GM19455 (cell line): Measurements from ENCODE around the gene OAT.

ENCODE experiments used
- ATAC-seq: cut with Tn5 transposase; IDR thresholded peaks from one replicate; pipeline ENCODE4 v1.9.1; 2021; ENCODE audit not compliant: unreplicated experiment

The OAT gene

GRCh38 chr10:124407456-124407855, 11.3 kb downstream of the OAT start:
- ATAC-seq: no peak

DNA sequence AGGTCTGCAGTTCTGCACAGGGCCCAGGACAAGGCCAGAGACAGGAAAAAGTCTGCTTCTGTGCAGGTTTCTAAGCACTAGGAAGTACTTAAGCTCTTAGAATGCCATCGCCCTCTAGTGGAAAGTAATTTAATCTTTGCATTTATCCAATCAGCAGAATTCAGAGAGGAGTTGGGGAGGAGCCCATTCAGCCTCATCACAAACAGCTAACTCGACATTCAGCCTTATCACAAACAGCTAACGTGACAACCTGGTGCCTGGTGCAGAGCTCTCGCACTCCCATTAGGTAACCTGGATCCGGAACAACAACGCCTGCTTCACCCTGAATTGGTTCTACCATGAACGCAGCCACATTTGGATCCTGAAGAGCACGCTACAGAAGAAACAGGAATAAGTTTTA, 15.2 kb downstream of the OAT start:
- peak; percentile 89 for ATAC-seq

DNA sequence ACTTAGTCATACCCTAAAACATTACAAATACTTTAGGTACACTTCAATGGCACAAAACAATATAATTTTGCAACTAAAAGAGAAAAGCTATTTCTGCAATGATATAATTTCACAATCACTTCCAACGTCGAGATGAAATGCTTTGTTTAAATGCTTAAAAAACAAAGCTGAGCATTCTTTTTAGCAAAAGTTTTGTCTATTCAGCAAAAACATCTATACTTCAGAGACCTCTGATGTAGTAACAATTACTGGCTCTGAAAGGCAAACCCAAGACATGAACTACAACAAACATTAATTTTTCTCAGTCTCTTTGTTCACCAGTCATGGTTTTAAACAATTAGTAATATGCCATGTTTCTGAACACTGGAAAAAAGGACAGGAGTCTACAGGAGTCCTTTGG, 16.4 kb downstream of the OAT start:
- no peak for ATAC-seq

- no peak for ATAC-seq
Measured at GRCh38 chr10:124401633-124402032, 17.1 kb downstream of the OAT start.

DNA sequence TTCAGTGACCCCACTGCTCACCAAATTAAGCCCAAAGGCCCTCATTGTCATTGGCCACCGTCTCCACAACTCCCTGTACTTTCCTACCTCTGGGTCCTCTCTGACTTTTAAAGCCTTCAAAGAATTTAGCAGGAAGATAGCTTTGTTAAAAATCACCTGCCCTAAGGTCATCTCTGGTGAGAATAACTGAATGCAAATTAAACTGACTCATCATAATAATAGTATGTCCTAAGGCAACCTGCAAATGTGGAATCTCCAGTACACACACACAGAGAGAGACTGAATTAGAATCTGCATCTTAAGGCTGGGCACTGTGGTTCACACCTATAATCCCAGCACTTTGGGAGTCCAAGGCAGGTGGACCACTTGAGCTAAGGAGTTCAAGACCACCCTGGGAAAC, 24.1 kb downstream of the OAT start:
- ATAC-seq: no peak

DNA sequence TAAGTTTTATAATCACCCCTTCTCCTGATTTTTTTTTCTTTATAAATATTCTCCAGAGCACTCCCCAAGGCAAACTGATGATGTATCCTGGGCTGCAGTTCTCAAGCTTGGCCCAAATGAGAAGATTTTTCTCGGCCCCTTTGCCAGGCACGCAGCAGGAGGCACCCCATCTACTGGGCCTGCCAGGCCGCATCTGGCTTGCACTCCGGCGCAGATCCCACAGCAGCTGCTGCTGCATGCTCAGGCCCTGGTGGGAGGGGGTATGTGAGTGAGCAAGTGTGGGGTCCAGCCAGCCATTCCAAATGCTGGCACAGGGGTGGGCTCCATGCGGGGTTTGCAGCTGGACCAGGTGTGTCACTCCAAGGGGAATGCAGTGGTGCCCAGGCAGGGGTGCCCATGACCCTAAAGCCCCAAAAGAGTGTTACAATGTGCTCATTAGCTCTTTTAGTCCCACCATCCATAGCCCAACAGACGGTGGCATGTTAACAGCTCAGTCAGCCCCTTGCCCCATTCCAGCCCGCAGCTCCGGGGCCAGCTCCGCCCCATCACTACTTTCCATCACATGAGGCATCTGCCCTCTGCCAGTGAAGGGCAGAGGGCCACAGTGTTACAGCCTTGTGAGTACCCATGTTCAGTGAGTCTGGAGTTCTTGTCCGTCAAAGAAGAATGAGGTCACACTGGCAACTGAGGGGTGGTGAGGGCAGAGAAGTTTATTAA, 25.9 kb downstream of the OAT start:
- no peak for ATAC-seq

GRCh38 chr10:124390471-124391187, 28.1 kb downstream of the OAT start:
- ATAC-seq: no peak

DNA sequence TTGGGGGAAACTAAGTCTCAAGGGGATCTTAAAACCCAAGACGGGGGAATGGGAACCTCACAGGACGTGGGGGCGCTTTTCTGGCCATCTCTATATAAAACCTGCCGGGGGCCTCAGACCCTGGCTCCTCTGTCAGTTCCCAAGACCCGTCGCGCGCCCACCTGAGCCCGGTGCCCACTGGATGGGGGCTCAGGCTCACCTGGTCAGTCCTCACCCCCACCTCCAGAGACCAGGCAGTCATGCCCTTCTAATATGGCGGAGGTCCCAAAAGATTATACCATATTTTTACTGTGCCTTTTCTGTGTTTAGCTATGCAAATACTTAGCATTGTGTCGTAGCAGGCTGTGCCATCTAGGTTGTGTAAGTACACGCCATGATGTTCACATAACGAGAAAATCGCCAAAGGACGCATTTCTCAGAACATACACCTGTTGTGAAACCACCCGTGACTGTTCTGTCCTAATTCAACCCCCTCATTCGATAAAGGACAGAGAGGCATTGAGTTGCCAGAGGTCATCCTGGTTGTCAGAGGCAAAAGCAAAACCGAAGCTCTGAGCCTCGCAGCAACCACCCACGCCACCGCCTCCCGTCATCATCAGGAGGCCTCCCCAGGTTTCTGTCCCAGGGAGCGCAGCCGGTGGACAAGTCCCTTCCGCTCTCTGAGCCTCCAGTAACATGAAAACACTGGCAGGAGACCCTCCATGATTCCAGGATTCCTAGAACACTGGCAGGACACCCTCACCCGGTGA, 28.9 kb downstream of the OAT start:
- ATAC-seq: no peak

GRCh38 chr10:124388823-124389612, 29.7 kb downstream of the OAT start:
- ATAC-seq: peak; percentile 90

- no peak for ATAC-seq
Measured at GRCh38 chr10:124388476-124388822, 30.3 kb downstream of the OAT start.

- no peak for ATAC-seq
Measured at GRCh38 chr10:124387078-124387874, 31.4 kb downstream of the OAT start.

- no peak for ATAC-seq
Measured at GRCh38 chr10:124386186-124387077, 32.3 kb downstream of the OAT start.

DNA sequence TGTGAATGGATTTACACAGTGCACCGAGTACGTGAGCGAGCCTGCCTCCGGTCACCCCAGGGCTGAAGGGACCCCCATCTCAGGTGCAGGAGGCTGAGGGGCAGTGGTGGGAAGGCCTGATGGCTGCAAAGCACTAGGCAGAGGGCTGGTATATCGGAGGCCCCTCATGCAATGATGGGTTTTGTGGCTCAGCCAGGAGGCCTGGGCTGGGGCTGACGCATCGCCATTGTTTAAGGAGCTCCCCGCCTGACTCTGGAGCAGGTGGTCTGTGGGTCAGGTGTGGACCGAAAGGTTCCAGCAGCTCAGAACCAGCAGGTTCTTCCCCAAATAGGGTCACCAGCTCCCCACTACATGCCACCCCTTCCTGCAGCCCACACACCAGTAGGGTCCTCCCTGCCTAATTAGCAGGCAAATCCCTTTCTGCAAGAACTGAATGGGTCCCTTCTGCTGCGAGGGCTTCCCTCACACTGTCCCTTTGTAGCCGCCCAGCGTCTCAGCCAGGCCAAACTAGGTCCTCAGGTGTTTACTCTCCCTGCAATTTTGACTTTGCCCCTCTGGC, 33.0 kb downstream of the OAT start:
- no peak for ATAC-seq

DNA sequence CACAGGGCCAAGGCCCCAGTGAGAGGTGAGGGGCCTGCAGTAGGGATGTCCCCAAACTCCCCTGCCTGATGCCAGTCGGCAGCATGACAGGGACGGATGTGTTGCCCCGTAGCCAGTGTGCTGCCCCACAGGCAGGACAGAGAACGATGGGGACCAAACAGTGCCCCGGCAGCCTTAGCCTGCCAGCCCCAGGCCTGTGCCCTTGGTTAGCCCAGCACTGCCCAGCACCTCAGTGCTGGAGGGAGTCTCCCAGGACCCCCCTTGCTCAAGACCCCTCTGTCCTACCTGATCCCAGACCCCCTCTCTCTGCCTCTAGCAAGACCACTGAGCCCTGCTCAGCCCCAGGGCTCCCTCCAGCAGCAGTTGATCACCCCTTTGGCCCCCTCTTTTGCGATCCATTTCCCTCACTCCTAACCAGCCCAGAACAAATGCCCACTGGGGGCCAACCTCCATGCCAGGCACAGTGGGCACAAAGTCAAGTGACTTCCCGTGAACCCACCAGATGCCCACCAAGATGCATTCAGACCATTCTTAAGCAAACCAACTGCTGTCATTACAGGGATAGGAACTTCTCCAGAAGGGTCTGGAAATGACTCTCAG, 34.0 kb downstream of the OAT start:
- no peak for ATAC-seq

DNA sequence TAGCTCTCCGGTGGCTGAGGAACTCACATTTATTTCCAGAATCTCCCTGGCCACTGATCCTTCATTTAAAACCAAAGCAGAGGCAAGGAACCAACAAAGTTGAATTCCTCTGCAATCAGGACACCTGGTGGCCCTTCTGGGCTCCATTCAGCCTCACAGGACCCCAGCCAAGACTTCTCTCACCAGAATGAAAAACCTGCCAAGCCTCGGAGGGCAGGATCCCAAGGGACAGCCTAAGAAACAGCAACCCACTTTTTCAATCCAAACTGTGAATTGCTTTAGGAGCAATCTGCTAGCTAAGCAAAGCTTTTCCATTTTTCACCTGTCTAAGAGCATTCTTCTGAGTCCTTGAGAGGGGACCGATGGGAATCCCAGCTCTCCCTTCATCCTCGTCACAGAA, 34.6 kb downstream of the OAT start:
- no peak for ATAC-seq

DNA sequence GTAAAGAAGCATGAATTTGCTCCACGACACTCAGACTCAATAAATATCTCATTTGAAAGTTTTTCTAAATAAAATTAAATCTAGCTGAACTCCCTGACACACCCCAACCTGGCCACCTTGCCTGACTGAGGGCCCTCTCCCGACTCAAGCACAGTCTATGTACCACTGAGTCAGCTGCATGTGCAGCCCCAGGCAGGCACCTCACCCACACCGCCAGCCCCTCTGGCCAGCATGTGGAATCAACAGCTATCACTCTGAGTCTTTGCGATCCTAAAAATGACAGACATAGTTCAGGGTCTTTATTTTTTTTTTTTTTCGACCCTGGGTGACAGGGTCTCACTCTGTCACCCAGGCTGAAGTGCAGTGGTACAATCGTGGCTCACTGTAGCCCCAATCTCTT, 35.2 kb downstream of the OAT start:
- no peak for ATAC-seq

DNA sequence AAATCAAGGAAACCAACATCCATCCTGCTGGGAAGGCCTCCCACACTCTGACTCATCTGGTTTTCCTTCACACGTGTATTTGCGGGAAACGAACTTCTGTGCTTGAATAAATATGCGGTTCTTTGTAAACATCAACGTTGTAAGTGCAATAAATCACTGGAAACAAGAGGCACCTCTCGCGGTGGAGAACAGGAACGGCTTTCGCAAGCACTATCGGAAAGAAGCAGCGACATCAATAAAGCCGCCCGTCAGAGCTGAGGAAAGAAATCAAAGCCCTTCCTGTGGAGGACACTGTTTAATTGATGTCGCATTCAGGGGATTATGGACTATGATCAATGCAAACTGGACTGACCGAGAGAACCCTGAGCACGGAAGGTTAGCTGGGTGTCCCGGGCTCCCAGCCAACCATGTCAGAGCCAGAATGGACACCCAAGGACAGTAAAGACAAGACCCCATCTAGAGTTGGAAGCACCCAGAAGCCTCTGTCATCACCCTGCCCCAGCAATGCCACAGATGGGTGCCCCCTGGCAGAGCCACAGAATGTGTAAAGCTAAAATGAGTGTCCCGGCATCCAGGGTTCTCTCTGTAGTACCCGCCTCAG, 37.6 kb downstream of the OAT start:
- no peak for ATAC-seq

DNA sequence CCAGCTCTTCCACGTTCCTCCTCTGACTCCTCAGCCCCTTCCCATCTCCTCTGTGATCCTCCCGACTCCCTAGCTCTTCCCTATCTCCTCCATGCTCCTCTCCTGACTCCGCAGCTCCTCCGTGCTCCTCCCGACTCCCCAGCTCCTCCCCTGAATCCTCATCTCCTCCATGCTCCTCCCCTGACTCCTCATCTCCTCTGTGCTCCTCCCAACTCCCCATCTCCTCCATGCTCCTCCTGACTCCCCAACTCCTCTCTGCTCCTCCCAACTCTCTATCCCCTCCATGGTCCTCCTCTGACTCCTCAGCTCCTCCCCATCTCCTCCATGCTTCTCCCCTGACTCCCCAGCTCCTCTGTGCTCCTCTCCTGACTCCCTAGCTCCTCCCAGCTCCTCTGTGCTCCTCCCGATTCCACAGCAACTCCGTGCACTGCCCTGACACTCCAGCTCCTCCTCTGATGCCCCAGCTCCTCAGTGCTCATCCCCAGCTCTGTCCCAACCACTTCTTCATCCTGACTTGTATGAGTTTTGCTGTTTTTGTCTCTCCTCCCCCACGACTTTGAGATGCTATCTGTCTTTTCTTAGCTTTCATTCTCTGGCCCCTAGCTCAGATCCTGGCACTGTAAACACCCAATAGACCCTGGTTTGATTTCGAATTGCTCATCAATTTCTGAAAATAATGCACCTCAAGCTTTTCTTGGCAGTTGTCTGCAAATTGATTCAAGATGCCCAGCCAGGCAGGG, 38.3 kb downstream of the OAT start:
- ATAC-seq: no peak
